SK-N-SH (cell line): Measurements from ENCODE around the gene TMEM63C.
A peak's percentile ranks its signal among the peaks of the same experiment; 100 is the strongest.

Experiments
- CTCF ChIP-seq: fragments of 200-600 bp; sonication (generic); IDR thresholded peaks from 2 replicates; pipeline ENCODE4 v1.6.1; 2017; ENCODE audit warnings: antibody characterized with exemption, mild to moderate bottlenecking, moderate library complexity
- ELF1 ChIP-seq: IDR thresholded peaks from 2 replicates; pipeline ENCODE4 v1.4.0; 2012
- EP300 ChIP-seq, 2 experiments: IDR thresholded peaks; 2 replicates each; pipeline versions ENCODE4 v1.4.0 to v1.6.1; 2012; ENCODE audit warnings: borderline replicate concordance in 1 of 2, low read depth in 1 of 2, low read length in 1 of 2
- GATA2 ChIP-seq: sonication (generic); formaldehyde crosslinking; IDR thresholded peaks from 2 replicates; pipeline ENCODE4 v1.5.0; 2020; ENCODE audit warnings: mild to moderate bottlenecking, missing genetic modification reagents
- MAX ChIP-seq: IDR thresholded peaks from 2 replicates; pipeline ENCODE4 v1.4.0; 2012; ENCODE audit warnings: low read depth
- NFIC ChIP-seq: IDR thresholded peaks from 2 replicates; pipeline ENCODE4 v1.4.0; 2012; ENCODE audit warnings: borderline replicate concordance
- POLR2AphosphoS5 ChIP-seq: IDR thresholded peaks from 2 replicates; pipeline ENCODE4 v1.6.1; 2012; ENCODE audit warnings: low read depth, low read length
- RAD21 ChIP-seq: IDR thresholded peaks from 2 replicates; pipeline ENCODE4 v1.6.1; 2012; ENCODE audit warnings: mild to moderate bottlenecking, low read length
- SMC3 ChIP-seq: IDR thresholded peaks from 2 replicates; pipeline ENCODE4 v1.6.1; 2012; ENCODE audit warnings: low read depth, low read length, improper control_type of control experiment
- TAF1 ChIP-seq: IDR thresholded peaks from 2 replicates; pipeline ENCODE4 v1.6.1; 2012; ENCODE audit warnings: low read depth, mild to moderate bottlenecking, low read length, moderate library complexity, borderline replicate concordance
- USF1 ChIP-seq: IDR thresholded peaks from 2 replicates; pipeline ENCODE4 v1.4.0; 2012; ENCODE audit warnings: low read depth, borderline replicate concordance

GRCh38 chr14:77301103-77301502 lies 119.5 kb downstream of the TMEM63C start:
- TF ChIP-seq RAD21 (peak; percentile 76), CTCF (peak; percentile 81), SMC3 (peak; percentile 74), ELF1 (no peak), EP300 (IDR thresholded peaks at IDR 0.05; ENCODE audit: borderline replicate concordance in 1 of 2, low read depth in 1 of 2, low read length in 1 of 2) (no peak), POLR2AphosphoS5 (no peak), USF1 (no peak), GATA2 (CRISPR knock-in tag) (no peak), TAF1 (no peak), MAX (no peak), NFIC (no peak)
